GM23338 (cell line): ENCODE measurements around the gene PPP2R2D. TPM values are rescaled to one million over a fixed set of nuclear protein-coding genes. Genes with fewer than 3 reads are reported as not detected.

Experiments
- ATAC-seq: fragments of 200-7000 bp; cut with Tn5 transposase; 3 replicates; pipeline ENCODE4 v1.9.1; 2020
- DNase-seq: peaks from one replicate; pipeline ENCODE4 v3.0.0-alpha.2; 2015; ENCODE audit warnings: low spot score
- H2AFZ ChIP-seq: fragments of 200-600 bp; sonication (generic); 2 replicates; pipeline ENCODE4 v1.8.0; 2016; ENCODE audit warnings: antibody characterized with exemption, mild to moderate bottlenecking, moderate library complexity
- H3F3A ChIP-seq: fragments of 200-600 bp; sonication (generic); replicated peaks from 2 replicates; pipeline ENCODE4 v1.8.0; 2017; ENCODE audit warnings: antibody characterized with exemption, mixed run types, low read depth
- H3K27ac ChIP-seq: fragments of 200-600 bp; sonication (generic); 2 replicates; pipeline ENCODE4 v1.6.1; 2016; ENCODE audit warnings: low read depth
- H3K27me3 ChIP-seq: fragments of 200-600 bp; sonication (generic); 2 replicates; pipeline ENCODE4 v1.8.0; 2016; ENCODE audit warnings: mild to moderate bottlenecking, mixed run types, moderate library complexity; ENCODE audit not compliant: insufficient read depth
- H3K36me3 ChIP-seq: fragments of 200-600 bp; sonication (generic); 2 replicates; pipeline ENCODE4 v1.8.0; 2016; ENCODE audit warnings: mild to moderate bottlenecking; ENCODE audit not compliant: insufficient read depth
- H3K4me1 ChIP-seq: fragments of 200-600 bp; sonication (generic); 2 replicates; pipeline ENCODE4 v1.8.0; 2016; ENCODE audit warnings: mild to moderate bottlenecking, moderate library complexity; ENCODE audit not compliant: insufficient read depth
- H3K4me2 ChIP-seq: fragments of 200-600 bp; sonication (generic); 2 replicates; pipeline ENCODE4 v1.7.1; 2017; ENCODE audit warnings: mixed run types
- H3K4me3 ChIP-seq: fragments of 200-600 bp; sonication (generic); 2 replicates; pipeline ENCODE4 v1.6.1; 2016; ENCODE audit warnings: mixed run types
- H3K79me2 ChIP-seq: fragments of 200-600 bp; sonication (generic); replicated peaks from 2 replicates; pipeline ENCODE4 v1.8.0; 2017; ENCODE audit warnings: mild to moderate bottlenecking; ENCODE audit not compliant: insufficient read depth
- H3K9me2 ChIP-seq: fragments of 200-600 bp; sonication (generic); 2 replicates; pipeline ENCODE4 v1.8.0; 2017; ENCODE audit not compliant: insufficient read depth
- H4K20me1 ChIP-seq: fragments of 200-600 bp; sonication (generic); replicated peaks from 2 replicates; pipeline ENCODE4 v1.8.0; 2017; ENCODE audit warnings: mild to moderate bottlenecking; ENCODE audit not compliant: insufficient read depth
- H3K27ac Mint-ChIP-seq: 2 replicates; pipeline ENCODE4 v1.8.0; 2020; ENCODE audit warnings: inconsistent platforms, mild to moderate bottlenecking, moderate library complexity, mixed read lengths
- H3K27me3 Mint-ChIP-seq: 3 replicates; pipeline ENCODE4 v1.8.0; 2022; ENCODE audit warnings: low read depth, mild to moderate bottlenecking, moderate library complexity, mixed read lengths, inconsistent platforms; ENCODE audit not compliant: insufficient read depth, poor library complexity
- H3K36me3 Mint-ChIP-seq: 3 replicates; pipeline ENCODE4 v1.8.0; 2021; ENCODE audit warnings: low read depth, mild to moderate bottlenecking, inconsistent platforms, moderate library complexity, mixed read lengths
- H3K4me1 Mint-ChIP-seq: 3 replicates; pipeline ENCODE4 v1.8.0; 2020; ENCODE audit warnings: mild to moderate bottlenecking, inconsistent platforms, mixed read lengths
- H3K4me3 Mint-ChIP-seq: 3 replicates; pipeline ENCODE4 v1.8.0; 2021; ENCODE audit warnings: moderate library complexity, mild to moderate bottlenecking, inconsistent platforms, mixed read lengths
- H3K9me3 Mint-ChIP-seq: 3 replicates; pipeline ENCODE4 v1.8.0; 2020; ENCODE audit warnings: moderate library complexity, mild to moderate bottlenecking, inconsistent platforms, mixed read lengths
- CREB1 ChIP-seq: fragments of 250-450 bp; sonication (Bioruptor Pico); IDR thresholded peaks from 2 replicates; pipeline ENCODE4 v1.5.0; 2020; ENCODE audit warnings: low read depth, mild to moderate bottlenecking, moderate library complexity
- CTCF ChIP-seq, 2 experiments: fragments of 200-600 bp in 1 of 2; sonication (generic) in 1 of 2; conservative IDR thresholded peaks; 2 replicates each; pipeline versions ENCODE4 v1.5.1 to v1.6.1; 2016 to 2017; ENCODE audit warnings: antibody characterized with exemption in 2 of 2, low read depth in 2 of 2, mild to moderate bottlenecking in 2 of 2, moderate library complexity in 1 of 2
- ETS1 ChIP-seq: IDR thresholded peaks from 2 replicates; pipeline ENCODE4 v1.6.1; 2016; ENCODE audit warnings: antibody characterized with exemption
- EZH2phosphoT487 ChIP-seq: fragments of 200-600 bp; sonication (generic); IDR thresholded peaks from one replicate; pipeline ENCODE4 v1.8.1; 2018; ENCODE audit warnings: antibody characterized with exemption; ENCODE audit not compliant: unreplicated experiment
- JUNB ChIP-seq: IDR thresholded peaks from one replicate; pipeline ENCODE4 v1.6.1; 2016; ENCODE audit warnings: antibody characterized with exemption; ENCODE audit not compliant: unreplicated experiment
- NANOG ChIP-seq: IDR thresholded peaks from 2 replicates; pipeline ENCODE4 v1.6.1; 2016; ENCODE audit warnings: antibody characterized with exemption, borderline replicate concordance
- POLR2AphosphoS5 ChIP-seq: IDR thresholded peaks from 2 replicates; pipeline ENCODE4 v1.6.1; 2016; ENCODE audit warnings: antibody characterized with exemption, low read depth
- STAT1 ChIP-seq: IDR thresholded peaks from one replicate; pipeline ENCODE4 v1.6.1; 2016; ENCODE audit warnings: antibody characterized with exemption; ENCODE audit not compliant: unreplicated experiment
- ZNF114 ChIP-seq: fragments of 250-450 bp; sonication (Bioruptor Pico); IDR thresholded peaks from 2 replicates; pipeline ENCODE4 v1.5.0; 2020; ENCODE audit warnings: mild to moderate bottlenecking, moderate library complexity
- ZNF331 ChIP-seq: fragments of 250-450 bp; sonication (Bioruptor Pico); IDR thresholded peaks from 2 replicates; pipeline ENCODE4 v1.5.0; 2020; ENCODE audit warnings: low read depth, mild to moderate bottlenecking, moderate library complexity
- ZNF462 ChIP-seq: fragments of 250-450 bp; sonication (Bioruptor Pico); IDR thresholded peaks from 2 replicates; pipeline ENCODE4 v1.5.0; 2020; ENCODE audit warnings: mild to moderate bottlenecking, moderate library complexity
- polyA plus RNA-seq: library from polyadenylated mRNA; unstranded; fragments of >200 nt; fragmentation: Nextera tagmentation; extraction: Ambion mirVana; gene quantifications from 2 replicates; pipeline ENCODE4 v1.2.1, GENCODE V29; 2016
- total RNA-seq: library from RNA; depleted of rRNA; stranded (reverse); fragments of >200 nt; shearing (Covaris generic); gene quantifications from 2 replicates; pipeline ENCODE4 v1.2.3, GENCODE V29; 2014

PPP2R2D gene
- total and polyA plus RNA-seq, 2 experiments from 2014 or later = 28.8 to 33.7 TPM

GRCh38 chr10:131911451-131911850 is 10.6 kb downstream of the PPP2R2D start:
- peaks cover 22% of the 10 kb centered on the region for H3K4me1 ChIP-seq
- DNase-seq = no peak
- H3K4me3 ChIP-seq = no peak overlapping the region
- peaks cover 89% of the 10 kb centered on the region for H4K20me1 ChIP-seq
- Mint-ChIP-seq H3K4me1 (peaks cover 28% of the 10 kb centered on the region), H3K27me3 (peaks cover under 1% of the 10 kb centered on the region), H3K4me3 (no peak overlapping the region), H3K36me3 (peaks cover 32% of the 10 kb centered on the region), H3K27ac (no peak overlapping the region), H3K9me3 (peaks cover under 1% of the 10 kb centered on the region; the same call in 2 of the 3 replicates)
- H3K79me2 ChIP-seq = peaks cover 100% of the 10 kb centered on the region
- no peaks in the 10 kb centered on the region; the same call in 1 of the 2 replicates for H3K36me3 ChIP-seq
- H3K4me2 ChIP-seq = no peak overlapping the region
- ATAC-seq = no peak
- peaks cover 2% of the 10 kb centered on the region; the same call in 1 of the 2 replicates for H3K9me2 ChIP-seq
- H3F3A ChIP-seq = no peaks in the 10 kb centered on the region
- TF ChIP-seq ZNF462 (CRISPR knock-in tag) (no peak), JUNB (no peak), EZH2phosphoT487 (no peak), ZNF114 (CRISPR knock-in tag) (no peak), STAT1 (no peak), ZNF331 (no peak), POLR2AphosphoS5 (no peak), CTCF (conservative IDR thresholded peaks at IDR 0.05; ENCODE audit: low read depth in 2 of 2) (no peak), NANOG (no peak), CREB1 (CRISPR knock-in tag) (no peak), ETS1 (no peak)
- H2AFZ ChIP-seq = no peak overlapping the region
- no peaks in the 10 kb centered on the region for H3K27me3 ChIP-seq
- no peak overlapping the region for H3K27ac ChIP-seq
